Measurements from ENCODE around the gene HOXD10.

Gene HOXD10

GRCh38 chr2:176152350-176153181 is 36.0 kb downstream of the HOXD10 start:
- DNase-seq, result no peak

GRCh38 chr2:176154576-176155252 is 38.1 kb downstream of the HOXD10 start:
- DNase-seq, result no peak

DNA sequence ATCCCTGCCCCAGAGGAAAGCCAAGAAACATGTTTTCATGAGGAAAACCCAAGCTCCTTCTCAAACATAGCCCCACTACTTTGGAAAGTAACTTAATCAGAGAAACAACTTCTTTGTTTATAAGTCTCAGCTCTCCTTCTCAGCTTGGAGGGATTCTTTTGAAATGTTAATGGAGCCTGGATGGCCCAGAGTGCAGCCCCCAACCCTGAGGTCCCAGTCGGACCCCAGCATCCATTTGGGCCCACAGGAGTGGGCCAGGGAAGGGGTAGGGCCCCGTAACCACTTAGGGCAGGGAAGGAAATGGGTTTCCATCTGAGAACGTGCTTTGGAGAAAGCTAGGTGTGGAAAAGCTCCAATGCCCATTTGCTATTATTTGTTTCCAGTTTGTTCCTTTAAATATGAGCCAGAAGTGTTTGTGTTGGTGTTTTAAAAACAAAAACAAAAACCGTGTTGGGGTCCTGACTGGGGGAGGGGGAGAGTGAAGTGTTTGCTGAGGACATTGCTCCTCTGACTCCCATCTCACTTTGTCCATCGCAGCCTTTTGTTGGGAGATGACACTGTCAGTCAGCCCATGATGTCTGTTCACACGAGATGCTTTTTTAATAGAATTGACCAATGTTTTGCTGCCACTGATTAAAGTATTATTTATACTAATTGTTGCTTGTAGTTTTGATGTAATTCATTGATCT is 38.9 kb downstream of the HOXD10 start:
- DNase-seq, result no peak

GRCh38 chr2:176156301-176156806 is 39.8 kb downstream of the HOXD10 start:
- no peak for DNase-seq

- DNase-seq, result no peak
Measured at GRCh38 chr2:176156807-176157498, 40.4 kb downstream of the HOXD10 start, which contains the start of gene HOXD3. HOXD3 (plus strand) TSS chr2:176157307; CDS start chr2:176169115, 11,808 bp downstream.

DNA sequence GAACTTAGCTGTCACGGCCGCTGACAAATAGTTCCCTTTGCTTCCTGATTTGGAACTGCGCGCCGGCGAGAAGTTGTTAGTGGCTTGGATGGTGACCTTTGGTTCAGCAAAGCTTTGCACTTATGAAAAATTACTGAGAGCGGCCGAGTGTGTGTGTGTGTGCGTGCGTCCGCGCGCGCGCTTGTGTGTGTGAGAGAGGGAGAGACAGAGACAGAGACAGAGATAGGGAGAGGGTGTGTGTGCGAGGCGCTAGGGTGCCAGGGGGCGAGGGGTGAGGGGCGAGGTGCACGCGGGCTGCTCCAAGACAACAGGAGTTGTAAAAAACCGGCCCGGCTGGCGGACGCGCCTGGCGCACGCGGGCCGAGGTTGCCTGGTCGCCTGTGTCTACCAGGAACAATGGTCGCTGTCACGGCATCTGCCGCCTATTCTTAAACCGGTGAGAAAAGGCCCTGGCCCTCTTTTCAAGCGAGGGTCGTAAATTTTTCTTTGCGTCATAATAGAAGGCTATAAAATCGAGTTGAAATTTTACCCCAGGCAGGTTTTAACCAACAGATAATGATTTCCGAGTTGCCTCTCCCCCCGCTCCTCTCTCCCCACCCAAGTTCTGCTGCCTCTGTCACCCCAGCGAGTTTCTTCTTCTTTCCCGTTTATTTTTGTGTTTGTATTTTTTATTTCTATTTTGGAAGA is 41.1 kb downstream of the HOXD10 start:
- no peak for DNase-seq

- DNase-seq, result no peak
Measured at GRCh38 chr2:176158186-176158591, 41.6 kb downstream of the HOXD10 start.

DNA sequence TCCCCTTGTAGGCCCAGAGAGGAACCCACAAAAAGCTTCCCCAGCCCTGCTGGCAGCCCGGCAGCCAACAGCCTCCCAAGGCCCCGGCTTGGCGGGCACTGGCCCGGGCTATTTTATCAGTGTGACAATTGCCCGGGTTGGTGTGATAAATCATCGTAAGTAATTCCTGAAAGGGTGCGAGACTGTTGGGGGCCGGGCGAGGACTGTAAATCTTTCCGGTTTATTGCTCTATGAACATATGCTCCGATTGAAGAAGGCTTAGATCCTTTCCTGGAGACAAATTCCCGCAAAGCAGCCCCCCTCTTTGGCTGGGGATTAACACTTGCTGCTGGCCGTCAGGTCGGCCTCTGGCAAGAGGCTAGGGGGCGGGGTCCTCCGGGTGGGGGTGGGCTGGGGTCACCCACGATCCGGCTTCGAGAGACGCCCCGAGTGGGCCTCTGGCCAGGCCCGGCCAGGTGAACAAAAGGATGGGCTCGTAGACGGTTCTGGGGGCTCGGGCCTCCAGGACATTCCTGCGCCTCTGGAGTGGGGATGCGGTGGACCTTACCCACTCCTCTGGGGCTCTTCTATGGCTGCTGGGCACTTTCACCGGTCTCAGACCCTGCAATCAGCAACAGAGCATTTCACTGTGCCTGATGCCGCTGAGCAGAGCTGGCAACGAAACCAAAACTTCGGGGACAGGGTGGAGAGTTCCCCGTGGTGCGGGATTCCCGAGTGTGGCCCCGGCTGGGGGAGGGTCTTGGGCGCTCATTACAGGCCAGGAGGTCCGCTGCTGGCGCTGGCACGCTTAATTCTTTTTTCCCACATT is 42.5 kb downstream of the HOXD10 start:
- DNase-seq, result no peak

DNA sequence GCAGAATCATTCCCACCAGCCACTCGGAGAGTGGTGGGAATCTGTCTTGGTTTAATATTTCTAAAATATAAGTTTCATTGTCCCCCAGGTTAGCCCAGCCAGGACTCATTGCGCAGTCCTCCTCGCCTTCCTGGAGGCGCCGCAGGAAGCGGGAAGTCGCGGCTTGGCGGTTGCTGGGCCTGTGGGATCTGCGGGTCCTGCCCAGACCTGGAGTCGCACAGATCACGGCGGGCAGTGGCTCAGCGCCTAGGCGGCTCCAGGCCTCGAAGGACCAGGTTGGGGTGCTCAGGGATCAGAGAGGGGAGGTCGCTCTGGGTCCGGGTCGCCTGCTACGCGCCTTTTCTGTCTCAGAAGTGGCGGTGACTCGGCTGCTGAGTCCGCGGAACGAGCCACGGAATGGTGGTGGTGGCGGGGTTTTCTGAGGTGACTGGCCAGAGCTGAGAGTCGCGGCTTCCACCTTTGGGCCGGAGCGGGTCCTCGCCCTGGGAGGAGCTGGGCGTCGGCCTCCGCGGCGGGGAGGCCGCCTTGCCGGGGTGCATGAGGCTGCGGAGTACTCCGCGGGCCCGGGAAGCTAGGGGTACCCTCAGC is 43.2 kb downstream of the HOXD10 start:
- DNase-seq, result no peak

- no peak for DNase-seq
Measured at GRCh38 chr2:176160251-176160985, 43.8 kb downstream of the HOXD10 start.

- no peak for DNase-seq
Measured at GRCh38 chr2:176160986-176161824, 44.6 kb downstream of the HOXD10 start.

- no peak for DNase-seq
Measured at GRCh38 chr2:176161825-176162626, 45.4 kb downstream of the HOXD10 start.

GRCh38 chr2:176162911-176163671 is 46.5 kb downstream of the HOXD10 start:
- no peak for DNase-seq

GRCh38 chr2:176163672-176164056 is 47.1 kb downstream of the HOXD10 start:
- DNase-seq, result no peak

DNA sequence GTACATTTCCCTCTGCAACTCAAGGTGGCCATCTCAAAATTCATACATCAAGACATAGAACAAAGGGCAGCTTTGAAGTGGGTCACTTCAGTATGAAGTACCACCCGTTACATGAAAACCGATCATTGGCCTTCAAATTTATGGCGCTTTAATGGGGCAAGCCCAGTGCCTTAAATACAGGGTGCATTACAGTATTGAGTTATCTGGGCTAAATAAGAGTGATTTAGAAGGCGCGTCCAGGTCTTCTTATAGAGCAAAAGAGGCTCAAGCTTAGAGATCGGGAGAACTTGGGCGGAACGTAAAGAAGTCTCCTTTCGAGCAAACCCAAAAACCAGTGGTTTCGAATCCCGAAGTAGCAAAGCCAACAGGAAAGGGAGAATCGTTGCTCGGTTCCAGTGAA is 47.6 kb downstream of the HOXD10 start:
- DNase-seq, result no peak

- no peak for DNase-seq
Measured at GRCh38 chr2:176164611-176165369, 48.2 kb downstream of the HOXD10 start.

Measured in suppressor macrophage (primary cell).